HG02840 (cell line): Measurements from ENCODE around the gene TECTA.
"Not testable (repeated sequence)": the region's sequence is repeated elsewhere in the genome, so short reads cannot be mapped to it uniquely, and the experiment has no call there.

Experiments used
- ATAC-seq: cut with Tn5 transposase; IDR thresholded peaks from one replicate; pipeline ENCODE4 v1.9.1; 2021; ENCODE audit warnings: mild to moderate bottlenecking, moderate library complexity, moderate number of reproducible peaks; ENCODE audit not compliant: unreplicated experiment, low FRiP score

The TECTA gene

DNA sequence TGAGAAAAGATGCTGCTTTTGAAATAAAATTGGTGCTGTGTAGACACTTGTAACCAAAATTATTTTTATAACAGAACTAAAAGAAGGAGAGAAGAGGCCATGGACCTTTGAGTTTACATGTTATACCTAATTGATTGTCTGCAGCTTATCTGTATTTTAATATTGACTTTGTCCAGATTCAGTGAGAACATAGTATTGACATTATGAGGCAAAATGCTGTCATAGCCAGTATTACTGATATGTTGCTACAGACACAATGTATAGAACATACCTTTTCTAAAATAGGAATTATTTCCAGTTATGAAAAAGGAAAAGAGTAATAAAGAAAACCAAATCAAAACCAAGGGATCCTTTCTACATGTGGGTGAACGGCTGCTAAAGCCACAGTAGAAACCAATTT lies 11.5 kb upstream of the TECTA start:
- no peak for ATAC-seq

DNA sequence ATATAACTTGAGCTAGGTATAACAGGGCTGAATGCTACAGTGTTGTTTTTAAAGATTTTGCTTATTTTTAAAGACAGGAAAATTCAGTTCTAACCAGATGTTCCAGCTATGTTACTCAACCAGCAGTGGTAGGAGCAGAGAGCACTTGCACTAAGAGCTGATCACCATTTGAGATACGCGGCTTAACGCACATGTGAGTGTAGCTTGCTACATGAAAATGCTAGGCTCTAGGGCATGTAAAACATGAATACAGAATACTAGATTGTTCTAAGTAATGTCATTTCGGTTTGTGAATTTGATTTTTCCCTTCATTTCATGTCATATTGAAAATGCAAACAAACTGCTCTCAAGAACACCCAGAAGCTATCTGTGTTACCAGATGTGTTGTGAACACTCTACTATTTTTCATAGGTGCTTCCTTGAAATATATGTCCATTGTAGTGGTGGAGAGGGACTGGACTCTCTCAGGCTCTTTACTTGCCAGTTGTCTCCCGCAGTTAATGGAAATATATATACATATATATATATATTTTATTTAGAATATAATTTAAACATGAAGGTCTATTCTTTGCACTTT lies 10.8 kb upstream of the TECTA start:
- ATAC-seq = no peak

DNA sequence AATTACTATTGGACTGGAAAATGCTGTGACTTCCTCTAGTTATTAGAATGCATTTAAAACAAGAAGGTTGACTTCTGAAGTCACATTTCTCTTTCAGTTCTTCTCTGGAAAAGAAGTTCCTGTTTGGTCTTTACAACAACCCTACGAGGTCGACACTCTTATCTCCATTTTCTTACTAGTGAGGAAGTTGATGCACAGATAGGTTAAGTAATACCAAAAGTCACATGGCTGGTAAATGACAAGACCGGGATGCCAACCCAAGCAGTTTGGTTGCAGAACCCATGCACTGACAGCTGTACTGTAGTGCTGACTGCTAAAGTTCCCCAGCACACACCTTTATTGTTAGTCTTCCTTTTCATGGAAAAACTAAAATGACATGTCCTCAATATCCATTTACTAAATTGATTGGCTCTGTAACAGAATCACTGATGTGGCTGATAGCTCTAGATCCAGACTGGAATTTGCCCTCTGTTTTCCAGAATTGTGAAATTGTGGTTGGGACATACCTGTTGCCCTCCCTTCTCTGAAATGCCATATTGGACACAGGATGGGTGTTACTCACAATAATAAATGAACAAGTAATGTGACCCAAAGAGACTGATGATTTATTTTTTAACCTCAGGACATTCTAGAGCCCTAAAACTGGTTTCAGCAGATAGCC lies 9.4 kb upstream of the TECTA start:
- ATAC-seq = no peak

DNA sequence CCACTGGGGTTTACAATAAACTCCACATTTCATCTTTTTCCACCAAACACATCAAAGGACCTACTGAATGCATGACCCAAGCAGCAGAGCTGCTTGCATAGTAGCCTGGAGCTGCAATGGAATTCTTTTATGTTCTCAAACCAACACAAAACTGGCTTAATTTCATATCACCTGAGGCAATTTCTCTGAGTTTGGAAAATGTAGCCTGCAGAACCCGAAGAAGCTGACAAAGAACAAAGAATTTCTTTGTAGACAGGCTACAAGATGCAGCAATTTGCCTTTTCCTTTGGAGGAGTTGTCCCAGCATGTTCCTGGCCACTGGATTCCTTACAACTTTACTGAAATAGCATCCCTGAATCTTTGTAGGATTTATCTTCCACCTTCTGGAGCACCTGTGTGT lies 5.5 kb upstream of the TECTA start:
- ATAC-seq = no peak

DNA sequence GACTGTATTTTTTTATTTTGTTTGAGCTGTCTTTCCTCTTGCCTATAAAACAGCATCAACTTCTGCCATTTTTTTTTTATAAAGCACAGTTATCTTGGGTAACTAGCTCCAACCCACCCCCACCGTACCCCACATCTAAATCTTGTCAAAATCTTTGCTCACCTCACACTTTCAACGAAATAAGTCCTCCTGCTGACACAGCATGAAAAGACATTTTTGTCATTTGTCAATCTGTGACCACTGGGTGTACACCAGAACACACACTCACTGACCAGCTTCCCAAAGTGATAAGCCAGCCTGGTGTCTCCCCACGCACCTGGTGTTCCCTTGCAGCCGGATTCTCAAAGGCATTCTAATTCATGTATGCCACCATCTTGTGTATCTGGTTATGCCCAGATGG lies 1.7 kb upstream of the TECTA start:
- no peak for ATAC-seq

DNA sequence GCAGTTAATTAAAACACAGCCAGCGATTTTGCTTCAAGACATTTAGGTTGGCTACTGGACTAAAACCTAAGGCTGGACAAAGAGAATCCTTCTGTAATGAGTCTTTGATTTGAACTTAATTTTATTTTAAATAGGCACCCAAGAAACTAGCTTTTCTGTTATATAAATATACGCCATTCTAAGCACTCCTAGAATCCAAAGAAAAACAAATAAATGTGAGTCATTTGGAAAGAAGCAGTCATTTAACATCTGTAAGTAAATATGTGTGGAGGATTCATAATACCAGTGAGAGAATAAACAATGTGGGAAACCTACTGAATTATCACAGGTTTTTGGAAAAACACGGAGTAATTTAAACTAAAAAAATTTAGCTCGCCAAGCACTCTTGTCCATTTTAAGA lies 1.2 kb upstream of the TECTA start:
- ATAC-seq = no peak

DNA sequence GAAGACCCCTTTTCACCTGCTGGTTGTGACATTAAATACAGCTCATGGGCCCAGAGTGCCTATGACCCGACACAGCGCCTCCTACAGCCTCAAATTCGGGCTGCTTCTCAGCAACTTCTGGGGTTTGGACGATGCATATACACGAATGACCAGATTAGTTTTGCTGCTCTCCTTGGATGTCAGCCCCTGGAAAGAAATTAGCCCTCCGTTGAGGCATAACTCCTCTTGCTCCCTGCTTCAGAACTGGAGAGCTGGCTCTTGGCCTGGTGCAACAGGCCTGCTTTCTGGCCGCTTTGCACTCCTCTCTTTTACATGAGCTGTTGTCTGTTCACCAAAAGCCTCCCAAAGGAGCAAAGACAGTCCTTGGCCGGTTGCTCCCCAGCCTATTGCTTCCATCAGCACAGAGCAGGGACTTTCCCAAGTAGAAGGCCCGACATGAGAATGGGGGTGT lies 3.3 kb downstream of the TECTA start:
- no peak for ATAC-seq

DNA sequence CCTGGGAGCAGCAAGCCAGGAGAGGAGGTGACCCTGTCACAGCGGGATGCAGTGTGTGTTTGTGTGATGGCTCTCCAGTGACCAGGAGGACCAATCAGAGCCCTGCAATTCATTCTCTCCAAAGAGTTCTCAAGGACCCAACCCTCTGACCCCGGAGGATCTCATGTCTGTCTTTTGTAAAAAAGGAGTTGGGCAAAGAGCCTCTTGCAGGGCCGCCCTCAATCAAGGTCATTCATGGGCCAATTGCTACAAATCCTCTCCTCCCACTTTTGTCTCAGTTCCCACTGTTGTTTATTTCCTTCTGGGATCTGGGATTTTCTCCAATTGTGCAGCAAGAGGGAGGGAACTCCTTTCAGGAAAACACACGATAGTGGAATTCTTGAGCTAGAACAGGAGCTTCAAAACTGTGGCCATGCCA lies 4.0 kb downstream of the TECTA start:
- no peak for ATAC-seq

DNA sequence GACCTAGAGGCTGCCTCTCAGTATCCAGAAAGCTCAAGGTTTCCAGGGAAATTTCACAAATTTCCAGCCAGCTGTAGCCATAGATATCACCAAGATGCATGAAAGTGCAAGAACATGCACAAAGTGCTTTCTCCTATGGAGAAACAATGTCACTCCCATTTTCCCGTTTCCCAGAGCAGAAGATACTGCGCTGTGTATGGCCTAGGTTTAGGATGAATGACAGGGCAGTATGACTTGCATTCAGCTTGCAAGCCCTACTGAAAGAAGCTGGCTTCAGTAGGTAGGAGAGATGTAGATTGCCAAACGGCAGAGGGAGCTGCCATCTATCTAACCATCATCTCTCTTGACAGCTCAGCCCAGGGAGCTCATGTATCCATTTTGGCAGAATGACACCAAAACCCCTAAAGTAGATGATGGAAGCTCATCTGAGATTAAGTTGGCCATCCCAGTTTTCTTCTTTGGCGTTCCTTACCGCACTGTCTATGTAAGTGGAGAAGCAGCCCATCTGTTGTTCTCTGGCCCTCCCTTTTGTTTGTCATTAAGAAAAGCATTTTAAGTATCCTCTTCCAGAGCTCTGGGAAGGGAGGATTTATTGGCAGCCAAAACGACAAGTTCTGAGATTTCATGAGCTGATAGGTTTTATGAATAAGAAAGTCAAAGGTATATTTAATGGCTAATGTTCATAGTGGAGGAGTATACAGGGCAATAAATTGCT lies 4.6 kb downstream of the TECTA start:
- no peak for ATAC-seq

DNA sequence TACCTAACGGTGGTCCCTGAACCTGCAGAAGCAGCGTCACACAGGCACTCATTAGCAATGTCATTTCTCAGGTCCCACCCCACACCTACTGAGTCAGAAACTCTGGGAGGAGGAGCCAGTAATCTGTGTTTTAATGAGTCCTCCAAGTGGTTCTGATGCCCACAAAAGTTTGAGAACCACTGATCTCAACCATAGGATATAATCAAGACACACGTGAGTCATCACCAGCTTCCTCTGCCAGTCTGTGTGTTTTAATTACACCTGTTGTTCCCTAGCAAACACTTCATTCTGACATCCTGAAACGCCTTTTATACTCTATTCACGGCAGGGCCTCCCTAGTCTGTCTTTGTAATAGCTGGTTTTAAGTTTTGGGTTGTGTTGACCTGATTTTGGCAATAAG lies 5.8 kb downstream of the TECTA start:
- ATAC-seq = no peak

DNA sequence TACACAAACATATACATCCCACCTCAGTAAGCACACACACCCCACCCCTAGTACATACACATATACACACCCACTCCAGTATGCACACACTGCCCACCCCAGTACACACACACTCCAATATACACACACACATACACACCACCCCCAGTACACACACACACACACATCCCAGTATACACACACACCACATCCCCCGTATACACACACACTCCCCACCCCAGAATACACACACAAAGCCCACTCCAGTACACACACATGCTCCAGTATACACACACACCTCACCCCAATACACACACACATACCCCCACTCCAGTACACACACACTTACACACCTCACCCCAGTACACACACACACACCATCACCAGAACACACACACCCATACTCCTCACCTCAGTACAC lies 7.4 kb downstream of the TECTA start:
- ATAC-seq = no peak

DNA sequence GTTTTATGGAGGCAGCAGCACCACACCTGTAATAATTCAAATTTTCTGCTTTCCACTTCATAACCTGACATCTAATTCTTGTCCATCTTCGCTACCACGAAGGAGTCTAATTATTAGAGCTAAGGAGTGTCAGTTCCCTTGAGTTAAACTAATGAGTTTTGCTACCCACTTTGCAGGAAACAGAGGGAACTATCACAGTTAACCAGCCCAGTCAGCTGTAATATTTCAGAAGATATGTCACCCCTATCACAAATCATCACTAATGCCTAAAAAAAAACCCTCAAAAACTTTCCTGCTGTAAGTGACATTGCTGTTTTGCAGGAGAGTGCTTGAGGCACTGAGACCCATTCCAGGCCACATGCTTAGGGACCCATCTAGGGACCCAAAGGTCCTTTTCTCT lies 8.4 kb downstream of the TECTA start:
- ATAC-seq = no peak

DNA sequence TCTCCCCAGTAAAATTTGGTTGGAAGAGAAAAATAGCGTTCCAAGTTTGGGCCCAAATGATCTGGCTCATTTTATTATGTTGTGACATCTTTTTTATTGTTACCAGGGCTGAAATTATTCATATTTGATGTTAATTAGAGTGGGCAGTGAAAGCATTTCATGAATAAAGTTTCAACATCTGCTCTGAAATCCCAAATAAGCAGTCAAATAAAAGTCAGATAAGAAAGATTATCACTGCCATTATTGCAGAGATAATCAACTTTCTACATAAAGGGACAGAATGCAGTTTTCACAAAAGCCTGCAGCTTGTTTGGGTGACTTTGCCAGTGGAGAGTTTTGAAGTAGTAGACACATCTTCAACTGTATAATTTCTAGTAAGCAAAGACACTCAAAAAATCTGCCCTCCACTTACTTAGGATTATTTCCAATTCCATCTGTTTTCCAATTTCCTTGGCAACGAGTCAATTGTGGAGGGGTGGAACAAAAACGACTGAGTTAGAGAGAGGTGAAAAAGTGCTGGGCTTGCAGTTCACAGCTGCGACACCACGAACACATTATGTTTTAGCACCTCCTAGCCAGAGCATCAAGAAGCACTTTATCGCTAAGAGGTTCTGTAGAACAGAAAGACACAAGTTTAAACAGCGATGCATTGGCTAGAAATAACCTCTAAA lies 9.0 kb downstream of the TECTA start:
- no peak for ATAC-seq

DNA sequence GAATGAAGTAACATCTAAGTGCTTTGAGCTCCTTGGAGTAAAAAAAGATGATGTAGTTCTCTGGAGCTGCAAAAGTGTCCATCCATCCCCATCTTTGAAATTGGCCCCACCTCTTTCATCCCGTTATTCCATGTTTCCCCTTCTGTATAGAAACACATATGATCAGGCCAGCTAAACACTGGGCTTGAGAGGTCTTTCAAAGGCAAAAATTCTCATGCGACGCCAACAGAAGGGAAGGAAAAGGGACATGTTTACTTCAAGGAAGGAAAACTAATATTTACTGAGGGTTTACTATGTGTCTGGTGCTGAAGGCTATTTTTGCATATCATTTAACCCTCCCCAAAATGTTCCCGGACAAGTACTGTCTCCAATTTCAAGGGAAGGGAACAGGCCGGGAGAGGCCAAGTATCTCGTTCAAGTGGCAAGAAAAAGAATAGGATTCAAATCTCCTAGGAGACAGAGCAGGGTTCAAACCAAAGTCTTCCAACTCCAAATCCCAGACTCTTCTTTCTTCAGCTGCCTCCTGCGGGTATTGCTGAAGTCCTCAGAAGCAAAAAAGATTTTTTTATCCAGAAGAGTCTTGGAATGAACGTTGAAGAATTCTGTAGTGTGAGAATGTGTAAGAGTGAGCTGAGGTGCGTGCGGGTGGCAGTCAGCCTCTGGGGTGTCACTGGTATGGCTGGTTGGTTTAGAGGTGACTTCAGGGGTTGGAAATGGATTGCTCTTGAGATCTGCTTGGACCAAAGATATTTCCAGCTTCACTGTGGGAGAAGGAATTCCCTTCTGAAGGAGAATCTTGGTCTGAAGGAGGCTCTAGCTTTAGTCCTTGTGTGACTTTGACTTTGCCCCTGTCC lies 10.1 kb downstream of the TECTA start:
- ATAC-seq = no peak

DNA sequence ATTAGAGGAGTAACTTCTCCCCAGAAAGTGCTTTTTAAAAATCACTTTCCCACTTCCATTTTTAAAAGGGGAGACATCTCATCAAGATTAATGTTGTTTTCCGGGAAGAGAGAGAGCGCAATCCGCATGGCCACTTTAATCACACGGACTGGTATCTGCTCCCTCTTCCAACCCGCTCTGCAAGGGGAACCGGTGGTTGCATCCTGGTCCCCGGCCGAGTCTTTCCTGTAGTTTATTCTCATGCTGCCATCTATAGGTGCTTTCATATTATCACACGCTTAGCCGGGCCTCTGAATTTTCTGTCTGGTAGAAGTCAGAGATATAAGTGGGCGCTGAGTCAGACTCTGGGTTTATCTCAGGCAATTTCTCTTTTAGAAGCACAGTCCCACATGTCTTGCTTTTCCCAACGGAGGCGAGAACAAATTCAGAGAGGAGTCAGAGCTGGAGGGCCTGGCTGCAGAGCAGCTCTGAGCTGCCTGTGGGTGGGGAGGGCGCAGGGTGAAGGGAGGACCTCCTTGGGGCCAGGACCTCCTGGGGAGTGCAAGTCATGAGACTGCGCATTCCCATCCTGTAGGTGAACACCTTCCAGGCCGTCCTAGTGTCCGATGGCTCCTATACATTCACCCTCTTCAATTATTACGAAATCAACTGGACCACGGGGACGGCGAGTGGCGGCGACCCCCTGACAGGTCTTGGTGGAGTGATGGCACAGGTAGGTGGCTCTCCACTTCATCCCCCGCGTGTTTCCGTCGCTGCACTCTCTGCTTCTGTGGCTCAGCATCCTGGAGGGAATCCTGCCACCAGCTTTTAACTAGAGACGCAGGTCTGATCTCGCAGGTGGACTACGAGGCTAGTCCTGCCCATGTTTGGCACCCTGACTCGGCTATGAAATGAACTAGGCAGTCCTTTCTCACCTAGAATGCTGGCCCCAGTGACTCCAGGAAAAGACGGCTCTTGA lies 11.7 kb downstream of the TECTA start:
- ATAC-seq = no peak

DNA sequence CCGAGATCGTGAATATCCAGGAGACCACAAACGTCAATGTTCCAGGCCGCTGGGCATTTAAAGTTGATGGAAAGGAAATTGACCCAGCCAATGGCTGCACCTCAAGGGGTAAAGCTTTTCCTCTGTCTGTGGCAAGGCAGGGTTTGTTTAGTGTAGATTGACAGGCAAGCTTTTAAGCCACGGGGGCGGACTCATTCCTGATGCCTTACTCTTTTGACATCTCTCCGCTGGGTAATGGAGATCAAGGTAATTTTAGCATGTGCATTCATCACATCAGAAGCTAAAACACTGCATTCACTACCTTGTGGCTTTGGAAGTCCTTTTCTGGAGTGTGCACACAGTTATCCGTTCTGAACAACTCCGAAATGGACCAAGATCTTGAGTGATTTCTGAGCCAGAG lies 12.6 kb downstream of the TECTA start:
- ATAC-seq = no peak

DNA sequence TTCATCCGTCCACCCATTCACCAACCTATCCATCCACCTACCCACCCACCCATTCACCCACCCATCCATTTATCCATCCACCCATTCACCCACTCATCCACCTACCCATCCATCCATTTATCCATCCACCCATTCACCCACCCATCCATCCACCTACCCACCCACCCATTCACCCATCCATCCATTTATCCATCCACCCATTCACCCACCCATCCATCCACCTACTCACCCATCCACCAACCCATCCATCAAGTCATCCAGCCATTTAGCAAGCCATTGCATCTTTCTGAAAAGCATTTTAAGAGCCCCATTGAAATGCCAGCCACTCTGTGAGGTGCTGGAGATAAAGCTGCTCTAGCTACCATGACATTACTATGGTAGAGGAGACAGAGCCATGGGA lies 14.0 kb downstream of the TECTA start:
- ATAC-seq = not testable (repeated sequence)

DNA sequence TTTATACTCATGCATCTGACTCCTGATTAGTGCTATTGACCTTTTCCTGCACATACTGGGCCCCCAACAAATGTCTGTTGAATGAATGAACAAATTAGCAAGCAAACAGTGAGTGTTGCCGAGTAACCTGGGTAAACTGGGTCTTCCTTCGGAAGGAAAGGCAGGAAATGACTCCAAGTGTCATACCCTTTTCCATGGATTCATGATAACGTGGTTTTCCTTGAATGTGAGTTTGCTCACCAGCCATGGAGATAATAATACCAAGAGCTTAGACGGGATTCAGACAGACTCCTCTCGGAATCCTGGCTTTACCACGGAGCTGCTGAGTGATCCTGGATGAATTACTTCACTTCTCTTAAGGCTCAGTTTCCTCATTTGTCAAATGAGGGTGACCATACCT lies 16.7 kb downstream of the TECTA start:
- no peak for ATAC-seq

DNA sequence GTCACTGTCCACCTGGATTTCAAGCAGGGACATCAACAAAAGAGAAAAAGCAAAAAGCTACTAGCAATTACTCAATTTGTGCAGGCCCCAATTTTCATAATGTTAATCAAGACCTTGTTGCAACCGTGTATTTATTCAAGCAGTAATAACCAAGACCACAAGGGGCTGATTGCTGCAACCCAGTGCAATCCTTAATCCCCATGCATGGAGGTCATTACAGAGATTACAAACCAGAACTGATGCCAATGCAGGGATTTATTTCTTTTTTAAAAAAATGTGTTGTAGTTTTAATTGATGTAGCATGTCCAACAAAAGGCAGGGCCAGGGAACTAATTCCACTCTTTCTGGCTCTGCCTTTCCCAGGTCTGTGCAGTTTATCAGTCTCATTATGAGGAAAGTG lies 18.4 kb downstream of the TECTA start:
- ATAC-seq = no peak
